Mesothelial cell of epicardium (in vitro differentiated cells): Measurements from ENCODE around the gene PPIF. TPM values are rescaled to one million over a fixed set of nuclear protein-coding genes. Genes with fewer than 3 reads are reported as not detected.

ENCODE experiments used
- DNase-seq, 2 experiments: peaks; one replicate each; pipeline ENCODE4 v3.0.0; 2021; ENCODE audit warnings: low spot score in 2 of 2; ENCODE audit not compliant: unreplicated experiment in 2 of 2
- H3K27ac Mint-ChIP-seq: 2 replicates; pipeline ENCODE4 v1.8.0; 2021; ENCODE audit warnings: mixed read lengths
- H3K27me3 Mint-ChIP-seq: 2 replicates; pipeline ENCODE4 v1.8.0; 2021; ENCODE audit warnings: low read depth, mixed read lengths
- H3K36me3 Mint-ChIP-seq: 2 replicates; pipeline ENCODE4 v1.8.0; 2021; ENCODE audit warnings: mixed read lengths
- H3K4me1 Mint-ChIP-seq: 2 replicates; pipeline ENCODE4 v1.8.0; 2021; ENCODE audit warnings: mixed read lengths
- H3K4me3 Mint-ChIP-seq: 2 replicates; pipeline ENCODE4 v1.8.0; 2021; ENCODE audit warnings: mild to moderate bottlenecking, moderate library complexity, mixed read lengths
- H3K9me3 Mint-ChIP-seq: 2 replicates; pipeline ENCODE4 v1.8.0; 2021; ENCODE audit warnings: mixed read lengths
- total RNA-seq: library from RNA; stranded (reverse); gene quantifications from 3 replicates; pipeline ENCODE4 v1.2.1, GENCODE V29; 2021
- TF ChIP-seq, protein P1 (sequence below): fragments of 200-600 bp; sonication (generic); IDR thresholded peaks from one replicate; pipeline ENCODE4 v1.5.0; 2021; ENCODE audit warnings: antibody characterized with exemption; ENCODE audit not compliant: unreplicated experiment

Gene PPIF
- total RNA-seq, 1 donor from 2014 or later: 35.1 TPM

DNA sequence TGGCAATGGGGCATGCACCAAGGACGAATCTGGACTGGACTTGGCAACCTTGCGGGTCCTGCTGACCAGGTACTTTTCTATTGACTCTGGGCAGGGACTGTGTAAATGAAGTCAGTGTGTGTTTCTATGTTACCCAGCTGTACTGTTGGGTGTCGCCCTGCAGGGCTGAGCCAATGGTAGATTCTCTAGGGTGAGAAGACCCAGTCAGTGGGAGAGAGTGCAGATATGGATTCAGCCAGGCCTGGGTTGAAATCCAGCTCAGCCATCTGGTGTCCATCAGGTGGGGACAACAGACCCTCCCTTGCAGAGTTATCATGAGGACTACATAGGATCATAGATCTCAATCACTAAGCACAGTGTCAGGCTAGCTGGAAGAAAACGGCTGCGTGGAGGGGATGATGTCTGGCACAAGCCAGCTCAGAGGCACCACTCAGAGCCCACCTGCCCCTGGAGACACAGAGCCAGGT lies 4.9 kb upstream of the PPIF start:
- no peak overlapping the region for H3K27ac Mint-ChIP-seq
- H3K9me3 Mint-ChIP-seq: no peaks in the 10 kb centered on the region
- H3K36me3 Mint-ChIP-seq: no peaks in the 10 kb centered on the region
- H3K4me1 Mint-ChIP-seq: peaks cover 6% of the 10 kb centered on the region
- no peaks in the 10 kb centered on the region for H3K27me3 Mint-ChIP-seq
- TF ChIP-seq, protein P1, sequence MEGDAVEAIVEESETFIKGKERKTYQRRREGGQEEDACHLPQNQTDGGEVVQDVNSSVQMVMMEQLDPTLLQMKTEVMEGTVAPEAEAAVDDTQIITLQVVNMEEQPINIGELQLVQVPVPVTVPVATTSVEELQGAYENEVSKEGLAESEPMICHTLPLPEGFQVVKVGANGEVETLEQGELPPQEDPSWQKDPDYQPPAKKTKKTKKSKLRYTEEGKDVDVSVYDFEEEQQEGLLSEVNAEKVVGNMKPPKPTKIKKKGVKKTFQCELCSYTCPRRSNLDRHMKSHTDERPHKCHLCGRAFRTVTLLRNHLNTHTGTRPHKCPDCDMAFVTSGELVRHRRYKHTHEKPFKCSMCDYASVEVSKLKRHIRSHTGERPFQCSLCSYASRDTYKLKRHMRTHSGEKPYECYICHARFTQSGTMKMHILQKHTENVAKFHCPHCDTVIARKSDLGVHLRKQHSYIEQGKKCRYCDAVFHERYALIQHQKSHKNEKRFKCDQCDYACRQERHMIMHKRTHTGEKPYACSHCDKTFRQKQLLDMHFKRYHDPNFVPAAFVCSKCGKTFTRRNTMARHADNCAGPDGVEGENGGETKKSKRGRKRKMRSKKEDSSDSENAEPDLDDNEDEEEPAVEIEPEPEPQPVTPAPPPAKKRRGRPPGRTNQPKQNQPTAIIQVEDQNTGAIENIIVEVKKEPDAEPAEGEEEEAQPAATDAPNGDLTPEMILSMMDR: no peak
- no peak overlapping the region for H3K4me3 Mint-ChIP-seq
- DNase-seq: no peak

DNA sequence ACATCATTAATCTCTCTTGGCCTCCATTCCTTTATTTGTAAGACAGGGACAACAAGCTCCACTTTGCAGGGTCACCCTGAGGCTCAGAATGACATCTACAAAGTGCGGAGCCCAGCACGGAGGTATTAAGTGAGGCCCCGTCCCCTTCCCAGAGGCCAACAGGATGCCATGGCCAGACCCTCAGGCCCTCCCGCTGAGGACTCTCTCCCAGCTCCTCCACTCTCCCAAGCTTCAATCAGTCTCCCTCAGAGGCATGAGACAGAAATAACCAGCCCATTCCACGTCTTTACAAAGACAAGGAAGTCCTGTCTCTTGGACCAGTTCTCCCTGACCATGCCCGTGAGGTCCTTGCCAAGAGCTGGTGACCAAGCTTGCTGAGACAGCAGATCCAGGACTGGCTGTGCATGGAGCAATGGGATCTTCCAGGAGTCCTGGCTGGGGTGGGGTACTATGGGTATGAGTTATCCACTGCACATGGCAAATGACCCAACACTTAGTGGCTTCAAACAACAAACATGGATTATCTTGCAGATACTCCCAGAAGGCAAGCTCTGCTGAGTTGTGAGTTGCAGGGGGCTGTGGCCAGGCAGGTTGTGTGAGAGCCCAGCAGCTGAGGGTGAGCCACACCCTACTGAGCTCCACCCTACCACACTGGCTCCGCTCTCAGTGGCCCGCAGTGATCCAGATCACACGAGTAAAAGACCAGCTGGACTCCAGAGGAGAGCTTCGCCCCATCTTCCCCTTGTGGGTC lies 4.3 kb upstream of the PPIF start:
- no peaks in the 10 kb centered on the region for H3K27me3 Mint-ChIP-seq
- no peaks in the 10 kb centered on the region for H3K9me3 Mint-ChIP-seq
- no peak overlapping the region for H3K27ac Mint-ChIP-seq
- peaks cover 6% of the 10 kb centered on the region for H3K4me1 Mint-ChIP-seq
- TF ChIP-seq, protein P1: no peak
- no peaks in the 10 kb centered on the region for H3K36me3 Mint-ChIP-seq
- H3K4me3 Mint-ChIP-seq: no peak overlapping the region
- no peak for DNase-seq

DNA sequence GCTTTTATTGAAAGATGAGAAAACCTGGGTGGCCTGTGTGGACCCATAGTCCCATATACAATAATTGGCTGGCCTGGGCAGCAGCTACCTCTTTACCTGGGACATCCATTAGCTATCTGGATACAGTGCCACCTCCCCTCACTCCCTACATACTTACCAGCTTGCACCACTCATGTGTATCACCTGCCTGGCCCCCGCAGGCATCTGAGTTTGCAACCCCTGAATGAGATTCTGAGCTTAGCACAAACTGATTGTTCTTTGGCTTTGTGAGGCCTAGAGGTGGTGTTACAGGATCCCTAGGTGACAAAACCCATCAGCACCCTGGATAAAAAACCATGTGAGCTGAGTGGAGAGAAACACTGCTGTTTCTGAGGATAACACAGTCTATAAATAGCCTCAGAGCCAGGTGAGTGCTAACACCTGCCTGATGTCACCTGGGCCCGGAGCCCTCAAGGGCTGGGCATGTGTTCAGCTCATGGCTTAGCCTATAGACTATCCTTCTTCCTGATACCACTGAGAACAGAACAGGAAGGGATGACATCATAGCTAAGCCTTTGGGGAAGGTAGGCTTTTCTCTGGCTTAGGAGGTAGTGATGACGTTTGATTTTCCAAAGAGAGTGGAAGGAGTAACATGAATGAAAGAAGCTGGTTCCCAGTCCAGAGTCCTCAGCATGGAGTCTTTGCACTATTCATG lies 2.6 kb upstream of the PPIF start:
- H3K27me3 Mint-ChIP-seq: no peaks in the 10 kb centered on the region
- TF ChIP-seq, protein P1: no peak

DNA sequence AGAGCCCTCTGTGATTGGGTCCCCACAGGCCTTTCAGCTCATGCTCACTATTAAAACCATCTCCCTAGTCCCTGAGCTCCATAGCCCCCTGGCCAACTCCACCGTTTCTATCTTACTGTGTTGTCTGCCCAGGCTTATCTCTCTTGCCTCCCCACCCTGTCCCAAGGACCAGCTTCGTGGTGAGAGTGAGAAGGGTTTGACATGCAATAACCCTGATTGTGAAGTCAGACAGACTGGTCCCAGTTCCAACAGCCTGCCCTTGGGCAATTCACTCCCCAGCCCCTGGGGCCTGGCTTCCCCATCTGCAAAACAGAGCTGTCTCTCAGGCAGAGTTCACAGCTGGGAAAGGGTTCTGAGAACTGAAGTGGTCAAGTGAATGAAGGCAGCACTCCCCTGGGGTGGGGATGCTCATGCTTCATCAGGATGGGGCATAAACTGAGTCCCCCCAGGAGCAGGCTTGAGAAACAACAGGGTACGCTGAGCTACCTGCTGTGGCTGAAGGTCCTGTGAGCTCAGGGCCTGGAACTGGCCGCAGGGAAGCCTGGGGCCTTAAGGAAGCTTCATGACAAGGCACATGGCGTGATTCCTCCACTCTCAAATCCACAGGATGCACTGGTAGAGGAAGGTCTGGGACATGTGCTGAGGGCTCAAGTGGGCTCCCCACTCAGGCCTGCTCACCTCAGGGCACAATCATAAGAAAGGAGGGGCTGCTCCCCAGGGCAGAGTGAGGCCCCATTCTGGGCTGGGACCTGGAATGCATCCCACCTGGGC lies 1.8 kb upstream of the PPIF start:
- Mint-ChIP-seq H3K4me3 (no peak overlapping the region), H3K27me3 (no peaks in the 10 kb centered on the region), H3K36me3 (peaks cover 5% of the 10 kb centered on the region), H3K9me3 (no peaks in the 10 kb centered on the region), H3K27ac (no peak overlapping the region), H3K4me1 (peaks cover 16% of the 10 kb centered on the region)
- TF ChIP-seq, protein P1: no peak
- peak in 1 of 2 experiments; percentile 37 for DNase-seq

More for the DNA sequence above, 2.6 kb upstream of the PPIF start:
- H3K4me3 Mint-ChIP-seq: no peak overlapping the region
- peaks cover 16% of the 10 kb centered on the region for H3K4me1 Mint-ChIP-seq
- peak in 1 of 2 experiments; percentile 10 for DNase-seq
- H3K27ac Mint-ChIP-seq: no peak overlapping the region
- H3K36me3 Mint-ChIP-seq: no peaks in the 10 kb centered on the region
- H3K9me3 Mint-ChIP-seq: no peaks in the 10 kb centered on the region

DNA sequence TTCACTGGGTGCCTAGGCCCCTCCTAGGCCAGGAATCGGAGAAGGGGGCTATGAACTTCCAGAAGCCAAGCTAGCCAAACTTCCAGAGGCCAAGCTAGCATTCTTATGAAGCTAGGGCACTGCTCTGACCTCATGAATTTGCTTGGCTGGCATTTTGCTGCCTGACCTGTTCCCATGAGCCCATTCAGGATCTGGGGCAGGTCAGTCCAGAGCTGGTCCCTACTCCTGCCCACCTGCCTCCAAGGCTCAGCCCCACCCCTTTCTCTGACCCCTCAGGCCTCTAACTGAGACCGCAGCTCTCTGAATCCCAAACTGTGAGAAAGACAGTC lies 1.3 kb upstream of the PPIF start:
- peaks cover 16% of the 10 kb centered on the region for H3K4me1 Mint-ChIP-seq
- peaks cover 5% of the 10 kb centered on the region for H3K36me3 Mint-ChIP-seq
- no peaks in the 10 kb centered on the region for H3K9me3 Mint-ChIP-seq
- TF ChIP-seq, protein P1: no peak
- DNase-seq: peak in 1 of 2 experiments; percentile 13
- no peak overlapping the region for H3K27ac Mint-ChIP-seq
- no peaks in the 10 kb centered on the region for H3K27me3 Mint-ChIP-seq
- H3K4me3 Mint-ChIP-seq: no peak overlapping the region
